Spleen (tissue), 7 donors: Measurements from ENCODE around the gene PTPRT.

ENCODE experiments used
- CTCF ChIP-seq, 11 experiments: fragments of 200-600 bp in 7 of 11; fragments of 450-650 bp in 4 of 11; sonication (generic) in 4 of 11; IDR thresholded peaks in 8 of 11; conservative IDR thresholded peaks in 3 of 11; 1 replicate in 7 of 11; 2 replicates in 4 of 11; pipeline versions ENCODE4 v1.4.0 to v1.8.0; 2016 to 2021; ENCODE audit warnings: antibody characterized with exemption in 11 of 11, inconsistent platforms in 4 of 11, mild to moderate bottlenecking in 1 of 11
- POLR2A ChIP-seq, 3 donors: fragments of 450-650 bp; IDR thresholded peaks; one replicate each; pipeline ENCODE4 v1.5.1; 2017; ENCODE audit warnings: antibody characterized with exemption in 3 of 3, mild to moderate bottlenecking in 1 of 3
- POLR2AphosphoS5 ChIP-seq, 3 donors: sonication (generic); formaldehyde crosslinking; IDR thresholded peaks; one replicate each; pipeline ENCODE4 v1.5.1; 2017; ENCODE audit warnings: antibody characterized with exemption in 3 of 3
- donor health status: DM: no; HTN: no; CAD: no; lungs with moderate emphysema.
- donor health status: DM: no; HTN: no; CAD: no.
- donor health status: DM: no; HTN: no; CAD: no.

GRCh38 chr20:42204109-42204660 is 985.5 kb downstream of the PTPRT start:
- TF ChIP-seq POLR2A (IDR thresholded peaks at IDR 0.05): no peak
- peak in 3 of 11 experiments; percentile 12 to 24 (median 13) for TF ChIP-seq CTCF (IDR thresholded peaks at IDR 0.05 in 8 of 11, conservative IDR thresholded peaks at IDR 0.05 in 3 of 11)
- TF ChIP-seq POLR2AphosphoS5 (IDR thresholded peaks at IDR 0.05): no peak
